Choroid plexus epithelial cell (primary cell): ENCODE data around the gene FSTL4.

ENCODE experiments used
- DNase-seq: peaks from one replicate; pipeline ENCODE4 v3.0.0-alpha.2; 2010; ENCODE audit warnings: low read depth
- H3K4me3 ChIP-seq: 2 replicates; pipeline ENCODE4 v1.5.1; 2011; ENCODE audit warnings: low read depth, mild to moderate bottlenecking, control low read depth, low read length, moderate library complexity
- CTCF ChIP-seq: conservative IDR thresholded peaks from 2 replicates; pipeline ENCODE4 v1.5.1; 2011; ENCODE audit warnings: low read depth, mild to moderate bottlenecking, control low read depth, inconsistent platforms, low read length, moderate library complexity

Gene FSTL4

GRCh38 chr5:133265720-133266526, 346.4 kb downstream of the FSTL4 start:
- DNase-seq, result no peak
- no peak for TF ChIP-seq CTCF

GRCh38 chr5:133265257-133265656, 347.1 kb downstream of the FSTL4 start:
- DNase-seq, result no peak
- TF ChIP-seq CTCF, result no peak
- no peak overlapping the region for H3K4me3 ChIP-seq

More at GRCh38 chr5:133265720-133266526, 346.4 kb downstream of the FSTL4 start:
- no peak overlapping the region for H3K4me3 ChIP-seq

GRCh38 chr5:133262690-133263089, 349.7 kb downstream of the FSTL4 start:
- H3K4me3 ChIP-seq, result no peak overlapping the region
- no peak for DNase-seq
- TF ChIP-seq CTCF, result no peak

GRCh38 chr5:133261993-133262392, 350.3 kb downstream of the FSTL4 start:
- peak; percentile 20 for TF ChIP-seq CTCF
- H3K4me3 ChIP-seq, result no peak overlapping the region
- DNase-seq, result no peak

GRCh38 chr5:133260715-133261114, 351.6 kb downstream of the FSTL4 start:
- peak; percentile 36 for DNase-seq
- peak; percentile 55 for TF ChIP-seq CTCF
- H3K4me3 ChIP-seq, result no peak overlapping the region

GRCh38 chr5:133259199-133259997, 352.9 kb downstream of the FSTL4 start:
- no peak for DNase-seq
- no peak overlapping the region for H3K4me3 ChIP-seq
- TF ChIP-seq CTCF, result no peak
